ENCODE measurements around the gene MMP3. TPM values are rescaled to one million over a fixed set of nuclear protein-coding genes. Genes with fewer than 3 reads are reported as not detected.

Gene MMP3
- total RNA-seq, 1 donor from 2014 or later: not detected

DNA sequence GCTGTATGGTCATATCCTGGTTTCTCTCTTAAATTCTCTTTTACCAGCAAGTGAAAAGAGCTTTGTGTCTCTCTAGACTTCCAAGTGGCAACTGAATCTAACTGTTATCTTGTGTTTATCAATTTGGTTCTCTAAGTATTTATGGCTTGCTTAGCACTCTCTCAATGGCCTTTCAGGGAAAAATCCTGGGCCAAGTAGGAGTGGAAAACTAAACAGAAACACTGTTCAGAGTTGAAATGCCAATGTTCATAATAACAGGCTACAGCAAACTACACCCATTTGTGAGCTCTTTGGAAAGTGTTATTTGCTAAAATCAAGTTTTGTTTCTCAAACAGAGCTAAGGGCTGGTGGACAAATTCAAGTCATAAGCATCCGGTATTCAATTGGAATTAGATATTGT lies 21.3 kb upstream of the MMP3 start:
- H3K9me3 Mint-ChIP-seq (ENCODE audit: unreplicated experiment): no peaks in the 10 kb centered on the region
- no peaks in the 10 kb centered on the region for H3K4me1 Mint-ChIP-seq (ENCODE audit: low read depth, unreplicated experiment)
- no peak overlapping the region for H3K4me3 Mint-ChIP-seq (ENCODE audit: unreplicated experiment)
- DNase-seq: no peak
- TF ChIP-seq, protein P1, sequence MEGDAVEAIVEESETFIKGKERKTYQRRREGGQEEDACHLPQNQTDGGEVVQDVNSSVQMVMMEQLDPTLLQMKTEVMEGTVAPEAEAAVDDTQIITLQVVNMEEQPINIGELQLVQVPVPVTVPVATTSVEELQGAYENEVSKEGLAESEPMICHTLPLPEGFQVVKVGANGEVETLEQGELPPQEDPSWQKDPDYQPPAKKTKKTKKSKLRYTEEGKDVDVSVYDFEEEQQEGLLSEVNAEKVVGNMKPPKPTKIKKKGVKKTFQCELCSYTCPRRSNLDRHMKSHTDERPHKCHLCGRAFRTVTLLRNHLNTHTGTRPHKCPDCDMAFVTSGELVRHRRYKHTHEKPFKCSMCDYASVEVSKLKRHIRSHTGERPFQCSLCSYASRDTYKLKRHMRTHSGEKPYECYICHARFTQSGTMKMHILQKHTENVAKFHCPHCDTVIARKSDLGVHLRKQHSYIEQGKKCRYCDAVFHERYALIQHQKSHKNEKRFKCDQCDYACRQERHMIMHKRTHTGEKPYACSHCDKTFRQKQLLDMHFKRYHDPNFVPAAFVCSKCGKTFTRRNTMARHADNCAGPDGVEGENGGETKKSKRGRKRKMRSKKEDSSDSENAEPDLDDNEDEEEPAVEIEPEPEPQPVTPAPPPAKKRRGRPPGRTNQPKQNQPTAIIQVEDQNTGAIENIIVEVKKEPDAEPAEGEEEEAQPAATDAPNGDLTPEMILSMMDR (IDR thresholded peaks at IDR 0.05; ENCODE audit: partially characterized antibody, unreplicated experiment): no peak
- H3K36me3 Mint-ChIP-seq (ENCODE audit: unreplicated experiment): no peaks in the 10 kb centered on the region
- no peak overlapping the region for H3K27ac Mint-ChIP-seq (ENCODE audit: unreplicated experiment)
- peaks cover 2% of the 10 kb centered on the region for H3K27me3 Mint-ChIP-seq (ENCODE audit: unreplicated experiment)

DNA sequence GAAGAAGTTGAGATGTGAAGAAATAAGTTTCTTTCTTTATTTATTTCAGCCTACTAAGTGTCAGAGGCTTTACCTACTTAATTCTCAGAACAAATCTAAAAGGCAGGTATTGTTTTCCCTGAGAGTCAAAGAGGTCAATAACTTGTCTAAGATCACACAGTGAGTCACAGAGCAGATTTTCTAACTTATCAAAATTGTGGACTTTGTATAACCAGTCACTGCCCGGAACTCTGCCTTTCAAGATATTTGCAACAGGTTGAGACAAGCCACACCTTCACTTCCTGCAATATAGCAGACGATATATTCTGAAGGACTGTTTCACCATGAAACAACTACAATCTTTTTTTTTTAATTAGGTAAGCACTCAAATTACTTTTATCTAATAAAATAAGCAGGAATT lies 10.5 kb upstream of the MMP3 start:
- no peak overlapping the region for H3K27ac Mint-ChIP-seq (ENCODE audit: unreplicated experiment)
- no peaks in the 10 kb centered on the region for H3K36me3 Mint-ChIP-seq (ENCODE audit: unreplicated experiment)
- TF ChIP-seq, protein P1 (IDR thresholded peaks at IDR 0.05; ENCODE audit: partially characterized antibody, unreplicated experiment): no peak
- no peaks in the 10 kb centered on the region for H3K9me3 Mint-ChIP-seq (ENCODE audit: unreplicated experiment)
- H3K4me1 Mint-ChIP-seq (ENCODE audit: low read depth, unreplicated experiment): no peaks in the 10 kb centered on the region
- no peaks in the 10 kb centered on the region for H3K27me3 Mint-ChIP-seq (ENCODE audit: unreplicated experiment)
- H3K4me3 Mint-ChIP-seq (ENCODE audit: unreplicated experiment): no peak overlapping the region
- no peak for DNase-seq

DNA sequence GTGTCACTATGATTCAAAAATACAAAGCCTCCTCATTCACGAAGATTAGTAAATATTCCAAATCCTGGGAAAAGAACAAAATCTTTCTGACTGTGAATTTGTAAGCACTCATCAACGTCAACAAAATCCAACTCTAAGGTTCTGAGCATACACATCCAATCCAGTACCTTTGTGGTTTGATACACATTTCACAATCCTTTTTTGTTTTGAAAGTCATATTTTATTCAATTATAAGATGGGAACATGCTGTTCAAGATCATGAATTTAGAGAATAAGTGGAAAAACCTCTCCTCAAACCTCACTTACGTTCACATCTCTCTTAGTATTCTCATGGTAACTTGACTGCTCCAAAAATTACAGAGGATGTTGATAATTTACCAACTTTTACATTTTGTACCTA lies 9.6 kb upstream of the MMP3 start:
- Mint-ChIP-seq H3K27me3 (ENCODE audit: unreplicated experiment) (no peaks in the 10 kb centered on the region), H3K4me3 (ENCODE audit: unreplicated experiment) (no peak overlapping the region), H3K9me3 (ENCODE audit: unreplicated experiment) (no peaks in the 10 kb centered on the region), H3K36me3 (ENCODE audit: unreplicated experiment) (no peaks in the 10 kb centered on the region), H3K27ac (ENCODE audit: unreplicated experiment) (no peak overlapping the region), H3K4me1 (ENCODE audit: low read depth, unreplicated experiment) (no peaks in the 10 kb centered on the region)
- TF ChIP-seq, protein P1 (IDR thresholded peaks at IDR 0.05; ENCODE audit: partially characterized antibody, unreplicated experiment): no peak
- no peak for DNase-seq

DNA sequence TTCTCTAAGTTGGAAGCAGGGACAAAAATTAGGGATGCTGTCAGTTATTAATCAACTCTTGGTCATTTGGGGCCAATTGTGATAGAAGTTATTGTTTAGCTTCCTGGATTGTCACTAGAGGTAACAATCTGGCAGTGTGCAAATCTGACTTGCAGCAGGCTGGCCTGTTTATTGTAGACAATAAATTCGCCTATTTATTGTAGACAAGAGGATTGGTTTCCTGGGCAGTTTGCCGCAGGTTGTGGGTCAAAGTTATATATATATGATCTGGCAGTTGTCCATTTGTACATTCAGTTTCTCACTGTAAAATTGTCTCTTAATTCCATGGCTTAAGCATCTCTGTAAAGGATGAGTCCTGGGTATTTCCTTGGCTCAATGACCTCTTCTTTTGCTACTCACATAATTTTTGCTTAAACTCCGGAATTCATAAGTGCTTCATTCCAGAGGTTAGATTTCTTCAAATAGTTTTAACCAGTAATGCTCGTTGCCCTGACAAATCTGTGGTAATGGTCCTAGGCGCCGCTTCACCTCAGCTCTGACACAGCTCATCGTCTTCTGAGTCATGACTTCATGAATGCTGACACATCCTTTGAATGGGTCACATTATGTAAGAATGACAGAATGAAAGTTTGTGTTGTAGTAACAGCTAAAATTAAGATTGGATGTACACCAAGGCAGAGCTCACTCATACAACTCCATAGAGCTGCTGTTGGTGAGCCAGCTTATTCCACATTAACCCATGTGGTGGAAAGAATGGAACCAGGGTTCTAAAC lies 7.8 kb upstream of the MMP3 start:
- no peaks in the 10 kb centered on the region for H3K27me3 Mint-ChIP-seq (ENCODE audit: unreplicated experiment)
- H3K9me3 Mint-ChIP-seq (ENCODE audit: unreplicated experiment): no peaks in the 10 kb centered on the region
- TF ChIP-seq, protein P1 (IDR thresholded peaks at IDR 0.05; ENCODE audit: partially characterized antibody, unreplicated experiment): no peak
- no peak for DNase-seq
- no peaks in the 10 kb centered on the region for H3K4me1 Mint-ChIP-seq (ENCODE audit: low read depth, unreplicated experiment)
- H3K27ac Mint-ChIP-seq (ENCODE audit: unreplicated experiment): no peak overlapping the region
- H3K36me3 Mint-ChIP-seq (ENCODE audit: unreplicated experiment): no peaks in the 10 kb centered on the region
- no peak overlapping the region for H3K4me3 Mint-ChIP-seq (ENCODE audit: unreplicated experiment)

DNA sequence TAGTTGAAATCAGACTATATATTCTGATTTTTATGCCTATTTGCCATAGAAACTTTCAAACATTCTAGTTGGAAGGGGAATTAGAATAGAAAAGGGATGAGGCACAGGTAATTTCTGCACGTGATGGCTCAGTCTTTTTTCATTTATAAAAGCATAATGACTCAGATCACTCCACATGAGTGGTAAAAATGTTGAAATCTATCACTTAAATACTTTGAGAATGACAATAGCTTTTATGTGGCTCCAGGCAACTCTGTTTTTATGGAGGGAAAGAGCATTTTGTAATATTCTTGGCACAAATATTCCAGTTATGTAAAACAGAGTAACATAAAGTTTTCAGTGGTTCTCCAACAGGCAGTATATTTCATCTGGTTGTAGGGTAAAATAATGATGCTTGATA lies 5.9 kb upstream of the MMP3 start:
- Mint-ChIP-seq H3K36me3 (ENCODE audit: unreplicated experiment) (no peaks in the 10 kb centered on the region), H3K9me3 (ENCODE audit: unreplicated experiment) (no peaks in the 10 kb centered on the region), H3K4me3 (ENCODE audit: unreplicated experiment) (no peak overlapping the region), H3K27ac (ENCODE audit: unreplicated experiment) (no peak overlapping the region), H3K27me3 (ENCODE audit: unreplicated experiment) (no peaks in the 10 kb centered on the region), H3K4me1 (ENCODE audit: low read depth, unreplicated experiment) (no peaks in the 10 kb centered on the region)
- TF ChIP-seq, protein P1 (IDR thresholded peaks at IDR 0.05; ENCODE audit: partially characterized antibody, unreplicated experiment): no peak
- DNase-seq: no peak

All from glutamatergic neuron (in vitro differentiated cells).